K562 (cell line): ENCODE results near the gene LRRC4B. TPM values are rescaled to one million over a fixed set of nuclear protein-coding genes. Genes with fewer than 3 reads are reported as not detected.

Experiments
- ATF7 ChIP-seq: fragments of 450-650 bp; IDR thresholded peaks from 2 replicates; pipeline ENCODE4 v1.7.1; 2014; ENCODE audit warnings: mild to moderate bottlenecking, moderate library complexity
- BRD4 ChIP-seq: fragments of 200-600 bp; sonication (generic); IDR thresholded peaks from 2 replicates; pipeline ENCODE4 v1.6.1; 2017; ENCODE audit warnings: inconsistent platforms
- HDAC1 ChIP-seq, 2 experiments: fragments of 450-650 bp; IDR thresholded peaks; 2 replicates each; pipeline ENCODE4 v1.6.1; 2016 to 2017; ENCODE audit warnings: inconsistent platforms in 1 of 2, mild to moderate bottlenecking in 1 of 2, moderate library complexity in 1 of 2
- KDM1A ChIP-seq, 2 experiments: fragments of 450-650 bp; IDR thresholded peaks; 2 replicates each; pipeline ENCODE4 v1.6.1; 2016; ENCODE audit warnings: mild to moderate bottlenecking in 2 of 2
- RBM14 ChIP-seq: fragments of 200-400 bp; formaldehyde crosslinking; IDR thresholded peaks from 2 replicates; pipeline ENCODE4 v1.6.1; 2018; ENCODE audit warnings: low read depth, mild to moderate bottlenecking, low read length, moderate library complexity, borderline replicate concordance; ENCODE audit not compliant: insufficient read depth
- SMAD3 ChIP-seq: fragments of 450-650 bp; formaldehyde crosslinking; conservative IDR thresholded peaks from 2 replicates; pipeline ENCODE4 v1.4.0; 2020; ENCODE audit warnings: mild to moderate bottlenecking
- SRSF9 ChIP-seq: fragments of 200-400 bp; formaldehyde crosslinking; IDR thresholded peaks from 2 replicates; pipeline ENCODE4 v1.6.1; 2017; ENCODE audit warnings: low read depth, low read length, borderline replicate concordance
- TOE1 ChIP-seq, 2 experiments: fragments of 450-650 bp in 1 of 2; sonication (generic) in 1 of 2; formaldehyde crosslinking in 1 of 2; IDR thresholded peaks; 2 replicates each; pipeline versions ENCODE4 v1.7.1 to v1.8.0; 2016 to 2022; ENCODE audit warnings: borderline replicate concordance in 2 of 2, mild to moderate bottlenecking in 2 of 2, antibody characterized with exemption in 1 of 2, inconsistent platforms in 1 of 2, low read depth in 1 of 2, missing genetic modification reagents in 1 of 2, moderate library complexity in 1 of 2
- YBX1 ChIP-seq: fragments of 450-650 bp; IDR thresholded peaks from 2 replicates; pipeline ENCODE4 v1.7.1; 2016; ENCODE audit warnings: mild to moderate bottlenecking
- ZC3H11A ChIP-seq: IDR thresholded peaks from 2 replicates; pipeline ENCODE4 v1.6.1; 2012; ENCODE audit warnings: low read depth, low read length, improper control_type of control experiment
- ZNF316 ChIP-seq: fragments of 450-650 bp; IDR thresholded peaks from 2 replicates; pipeline ENCODE4 v1.6.1; 2016
- polyA plus RNA-seq, 8 experiments: library from polyadenylated mRNA; depleted of rRNA in 4 of 8; stranded (reverse) in 5 of 8; unstranded in 3 of 8; fragments of >200 nt; fragmentation: Nextera tagmentation in 2 of 8; fragmentation: Illumina TruSeq in 1 of 8; extraction: Ambion mirVana in 2 of 8; extraction: Trizol in 1 of 8; gene quantifications; 2 replicates each; pipeline versions ENCODE4 v1.2.1 to v1.2.3, GENCODE V29; 2011 to 2014; ENCODE audit warnings: inconsistent platforms in 1 of 8, missing spikeins in 1 of 8
- total RNA-seq, 7 experiments: library from RNA; depleted of rRNA in 6 of 7; stranded (reverse); fragments of >200 nt in 6 of 7; fragmentation: Illumina TruSeq in 2 of 7; extraction: Trizol in 2 of 7; gene quantifications; 2 replicates each; pipeline versions ENCODE4 v1.2.1 to v1.2.3, GENCODE V29; 2011 to 2021; ENCODE audit warnings: low replicate concordance in 1 of 7
- TF ChIP-seq, protein P1 (sequence below): fragments of 250-450 bp; sonication (Bioruptor Pico); IDR thresholded peaks from 2 replicates; pipeline ENCODE4 v1.5.0; 2021
- TF ChIP-seq, protein P2 (sequence below): conservative IDR thresholded peaks from 2 replicates; pipeline ENCODE4 v1.6.1; 2011; ENCODE audit warnings: low read depth, mild to moderate bottlenecking, low read length; ENCODE audit not compliant: control insufficient read depth
- TF ChIP-seq, protein P3 (sequence below), 2 experiments: fragments of 150-350 bp in 1 of 2; IDR thresholded peaks; 2 replicates each; pipeline ENCODE4 v1.6.1; 2012 to 2016; ENCODE audit warnings: low read depth in 2 of 2, low read length in 2 of 2, mild to moderate bottlenecking in 1 of 2, moderate library complexity in 1 of 2
- TF ChIP-seq, protein P4 (sequence below): fragments of 450-650 bp; IDR thresholded peaks from 2 replicates; pipeline ENCODE4 v1.6.1; 2018; ENCODE audit not compliant: partially characterized antibody
- TF ChIP-seq, protein P5 (sequence below): fragments of 450-650 bp; conservative IDR thresholded peaks from 2 replicates; pipeline ENCODE4 v1.6.1; 2016; ENCODE audit warnings: missing genetic modification characterization, low read depth, mild to moderate bottlenecking, control low read depth, missing compliant biosample characterization

LRRC4B gene
- total and polyA plus RNA-seq, 9 of the 15 experiments (the other 6 are each of a cell fraction or from before 2014, with no cell fraction given), result 0.18 to 9.6 (median 2.9) TPM; not detected in 2

DNA sequence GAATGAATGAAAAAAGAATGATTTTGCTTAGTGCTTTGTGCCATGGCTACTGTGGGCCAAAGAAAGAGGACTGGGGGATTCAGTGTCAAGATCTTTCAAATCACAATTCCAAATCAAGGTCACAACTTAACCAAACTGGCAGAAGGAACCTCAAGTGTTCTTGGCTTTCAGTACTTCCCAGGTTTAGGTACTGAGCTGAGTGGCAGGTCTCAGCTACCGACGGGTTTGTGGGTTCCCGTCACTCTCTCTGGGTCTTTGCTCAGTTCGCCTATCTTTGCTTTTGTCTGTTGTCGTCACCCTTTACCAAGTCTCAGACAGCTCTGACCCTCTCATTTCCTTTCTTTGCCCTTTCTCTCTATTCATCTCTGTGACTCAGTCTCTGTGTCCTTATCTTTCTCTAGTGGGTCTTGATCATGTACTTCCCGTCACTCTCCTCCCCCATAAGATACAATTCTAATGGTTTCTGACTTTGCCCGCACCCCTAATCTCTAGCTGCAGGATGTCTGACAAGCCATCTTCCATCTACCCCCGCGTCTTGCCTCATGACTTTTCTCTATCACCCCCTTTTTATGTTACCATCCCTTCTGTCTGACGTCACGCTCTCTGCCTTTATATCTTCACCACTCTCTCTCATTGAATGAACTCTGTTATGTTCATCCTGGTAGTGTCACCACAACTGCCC is 33.3 kb upstream of the LRRC4B start (continued):
- TF ChIP-seq ZNF316 (0 out of 2 replicates have a peak, but pooled peaks have one; percentile 1), TOE1 (IDR thresholded peaks at IDR 0.05; ENCODE audit: borderline replicate concordance) (peak; percentile 82), TOE1 (CRISPR knock-in tag; IDR thresholded peaks at IDR 0.05; ENCODE audit: borderline replicate concordance, low read depth) (no peak), BRD4 (no peak), RBM14 (no peak), SMAD3 (CRISPR knock-in tag) (peak; percentile 61; the same call in 1 of the 2 replicates), HDAC1 (IDR thresholded peaks at IDR 0.05) (peak; percentile 33 to 94; a peak in 2 of 4 replicates), SRSF9 (no peak), KDM1A (IDR thresholded peaks at IDR 0.05) (peak; percentile 93 to 95), ZC3H11A (no peak), YBX1 (no peak), ATF7 (peak; percentile 94)
- TF ChIP-seq, protein P1, sequence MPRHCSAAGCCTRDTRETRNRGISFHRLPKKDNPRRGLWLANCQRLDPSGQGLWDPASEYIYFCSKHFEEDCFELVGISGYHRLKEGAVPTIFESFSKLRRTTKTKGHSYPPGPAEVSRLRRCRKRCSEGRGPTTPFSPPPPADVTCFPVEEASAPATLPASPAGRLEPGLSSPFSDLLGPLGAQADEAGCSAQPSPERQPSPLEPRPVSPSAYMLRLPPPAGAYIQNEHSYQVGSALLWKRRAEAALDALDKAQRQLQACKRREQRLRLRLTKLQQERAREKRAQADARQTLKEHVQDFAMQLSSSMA (CRISPR knock-in tag), result no peak
- TF ChIP-seq, protein P2, sequence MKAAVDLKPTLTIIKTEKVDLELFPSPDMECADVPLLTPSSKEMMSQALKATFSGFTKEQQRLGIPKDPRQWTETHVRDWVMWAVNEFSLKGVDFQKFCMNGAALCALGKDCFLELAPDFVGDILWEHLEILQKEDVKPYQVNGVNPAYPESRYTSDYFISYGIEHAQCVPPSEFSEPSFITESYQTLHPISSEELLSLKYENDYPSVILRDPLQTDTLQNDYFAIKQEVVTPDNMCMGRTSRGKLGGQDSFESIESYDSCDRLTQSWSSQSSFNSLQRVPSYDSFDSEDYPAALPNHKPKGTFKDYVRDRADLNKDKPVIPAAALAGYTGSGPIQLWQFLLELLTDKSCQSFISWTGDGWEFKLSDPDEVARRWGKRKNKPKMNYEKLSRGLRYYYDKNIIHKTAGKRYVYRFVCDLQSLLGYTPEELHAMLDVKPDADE, result no peak
- TF ChIP-seq, protein P3, sequence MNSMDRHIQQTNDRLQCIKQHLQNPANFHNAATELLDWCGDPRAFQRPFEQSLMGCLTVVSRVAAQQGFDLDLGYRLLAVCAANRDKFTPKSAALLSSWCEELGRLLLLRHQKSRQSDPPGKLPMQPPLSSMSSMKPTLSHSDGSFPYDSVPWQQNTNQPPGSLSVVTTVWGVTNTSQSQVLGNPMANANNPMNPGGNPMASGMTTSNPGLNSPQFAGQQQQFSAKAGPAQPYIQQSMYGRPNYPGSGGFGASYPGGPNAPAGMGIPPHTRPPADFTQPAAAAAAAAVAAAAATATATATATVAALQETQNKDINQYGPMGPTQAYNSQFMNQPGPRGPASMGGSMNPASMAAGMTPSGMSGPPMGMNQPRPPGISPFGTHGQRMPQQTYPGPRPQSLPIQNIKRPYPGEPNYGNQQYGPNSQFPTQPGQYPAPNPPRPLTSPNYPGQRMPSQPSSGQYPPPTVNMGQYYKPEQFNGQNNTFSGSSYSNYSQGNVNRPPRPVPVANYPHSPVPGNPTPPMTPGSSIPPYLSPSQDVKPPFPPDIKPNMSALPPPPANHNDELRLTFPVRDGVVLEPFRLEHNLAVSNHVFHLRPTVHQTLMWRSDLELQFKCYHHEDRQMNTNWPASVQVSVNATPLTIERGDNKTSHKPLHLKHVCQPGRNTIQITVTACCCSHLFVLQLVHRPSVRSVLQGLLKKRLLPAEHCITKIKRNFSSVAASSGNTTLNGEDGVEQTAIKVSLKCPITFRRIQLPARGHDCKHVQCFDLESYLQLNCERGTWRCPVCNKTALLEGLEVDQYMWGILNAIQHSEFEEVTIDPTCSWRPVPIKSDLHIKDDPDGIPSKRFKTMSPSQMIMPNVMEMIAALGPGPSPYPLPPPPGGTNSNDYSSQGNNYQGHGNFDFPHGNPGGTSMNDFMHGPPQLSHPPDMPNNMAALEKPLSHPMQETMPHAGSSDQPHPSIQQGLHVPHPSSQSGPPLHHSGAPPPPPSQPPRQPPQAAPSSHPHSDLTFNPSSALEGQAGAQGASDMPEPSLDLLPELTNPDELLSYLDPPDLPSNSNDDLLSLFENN (IDR thresholded peaks at IDR 0.05; ENCODE audit: low read depth in 2 of 2, low read length in 2 of 2), result peak in 1 of 2 experiments; percentile 90; a peak in 2 of 4 replicates
- TF ChIP-seq, protein P4, sequence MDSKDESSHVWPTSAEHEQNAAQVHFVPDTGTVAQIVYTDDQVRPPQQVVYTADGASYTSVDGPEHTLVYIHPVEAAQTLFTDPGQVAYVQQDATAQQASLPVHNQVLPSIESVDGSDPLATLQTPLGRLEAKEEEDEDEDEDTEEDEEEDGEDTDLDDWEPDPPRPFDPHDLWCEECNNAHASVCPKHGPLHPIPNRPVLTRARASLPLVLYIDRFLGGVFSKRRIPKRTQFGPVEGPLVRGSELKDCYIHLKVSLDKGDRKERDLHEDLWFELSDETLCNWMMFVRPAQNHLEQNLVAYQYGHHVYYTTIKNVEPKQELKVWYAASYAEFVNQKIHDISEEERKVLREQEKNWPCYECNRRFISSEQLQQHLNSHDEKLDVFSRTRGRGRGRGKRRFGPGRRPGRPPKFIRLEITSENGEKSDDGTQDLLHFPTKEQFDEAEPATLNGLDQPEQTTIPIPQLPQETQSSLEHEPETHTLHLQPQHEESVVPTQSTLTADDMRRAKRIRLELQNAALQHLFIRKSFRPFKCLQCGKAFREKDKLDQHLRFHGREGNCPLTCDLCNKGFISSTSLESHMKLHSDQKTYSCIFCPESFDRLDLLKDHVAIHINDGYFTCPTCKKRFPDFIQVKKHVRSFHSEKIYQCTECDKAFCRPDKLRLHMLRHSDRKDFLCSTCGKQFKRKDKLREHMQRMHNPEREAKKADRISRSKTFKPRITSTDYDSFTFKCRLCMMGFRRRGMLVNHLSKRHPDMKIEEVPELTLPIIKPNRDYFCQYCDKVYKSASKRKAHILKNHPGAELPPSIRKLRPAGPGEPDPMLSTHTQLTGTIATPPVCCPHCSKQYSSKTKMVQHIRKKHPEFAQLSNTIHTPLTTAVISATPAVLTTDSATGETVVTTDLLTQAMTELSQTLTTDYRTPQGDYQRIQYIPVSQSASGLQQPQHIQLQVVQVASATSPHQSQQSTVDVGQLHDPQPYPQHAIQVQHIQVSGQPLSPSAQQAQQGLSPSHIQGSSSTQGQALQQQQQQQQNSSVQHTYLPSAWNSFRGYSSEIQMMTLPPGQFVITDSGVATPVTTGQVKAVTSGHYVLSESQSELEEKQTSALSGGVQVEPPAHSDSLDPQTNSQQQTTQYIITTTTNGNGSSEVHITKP, result peak; percentile 70
- TF ChIP-seq, protein P5, sequence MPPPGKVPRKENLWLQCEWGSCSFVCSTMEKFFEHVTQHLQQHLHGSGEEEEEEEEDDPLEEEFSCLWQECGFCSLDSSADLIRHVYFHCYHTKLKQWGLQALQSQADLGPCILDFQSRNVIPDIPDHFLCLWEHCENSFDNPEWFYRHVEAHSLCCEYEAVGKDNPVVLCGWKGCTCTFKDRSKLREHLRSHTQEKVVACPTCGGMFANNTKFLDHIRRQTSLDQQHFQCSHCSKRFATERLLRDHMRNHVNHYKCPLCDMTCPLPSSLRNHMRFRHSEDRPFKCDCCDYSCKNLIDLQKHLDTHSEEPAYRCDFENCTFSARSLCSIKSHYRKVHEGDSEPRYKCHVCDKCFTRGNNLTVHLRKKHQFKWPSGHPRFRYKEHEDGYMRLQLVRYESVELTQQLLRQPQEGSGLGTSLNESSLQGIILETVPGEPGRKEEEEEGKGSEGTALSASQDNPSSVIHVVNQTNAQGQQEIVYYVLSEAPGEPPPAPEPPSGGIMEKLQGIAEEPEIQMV (tag), result no peak
